Neural cell (in vitro differentiated cells): ENCODE results near the gene UBE2N. TPM values are rescaled to one million over a fixed set of nuclear protein-coding genes. Genes with fewer than 3 reads are reported as not detected.

ENCODE experiments used
- H2AFZ ChIP-seq: fragments of 200-600, 300-800 bp; sonication (generic), shearing (Covaris generic); 2 replicates; pipeline ENCODE4 v1.6.0; 2014; ENCODE audit warnings: low read depth, mild to moderate bottlenecking, antibody characterized with exemption, low read length, moderate library complexity
- H3F3A ChIP-seq: fragments of 200-600 bp; shearing (Covaris generic); 2 replicates; pipeline ENCODE4 v1.6.1; 2016; ENCODE audit warnings: mild to moderate bottlenecking, moderate library complexity, mixed read lengths, antibody characterized with exemption, low read length; ENCODE audit not compliant: insufficient read depth, poor library complexity, severe bottlenecking
- H3K27ac ChIP-seq: fragments of 200-600, 300-800 bp; sonication (generic), shearing (Covaris generic); 2 replicates; pipeline ENCODE4 v1.5.1; 2014; ENCODE audit warnings: mild to moderate bottlenecking, low read length, moderate library complexity
- H3K27me3 ChIP-seq: fragments of 300-800, 200-600 bp; sonication (generic), shearing (Covaris generic); 2 replicates; pipeline ENCODE4 v1.6.0; 2014; ENCODE audit warnings: mild to moderate bottlenecking, low read depth, low read length, moderate library complexity; ENCODE audit not compliant: insufficient read depth
- H3K36me3 ChIP-seq: fragments of 300-800, 200-600 bp; sonication (generic), shearing (Covaris generic); 2 replicates; pipeline ENCODE4 v1.5.1; 2014; ENCODE audit warnings: mild to moderate bottlenecking, antibody characterized with exemption, low read length, moderate library complexity; ENCODE audit not compliant: insufficient read depth
- H3K4me2 ChIP-seq: fragments of 300-800, 200-600 bp; sonication (generic), shearing (Covaris generic); 2 replicates; pipeline ENCODE4 v1.6.0; 2014; ENCODE audit warnings: mild to moderate bottlenecking, low read length
- H3K4me3 ChIP-seq: fragments of 300-800, 200-600 bp; sonication (generic), shearing (Covaris generic); 2 replicates; pipeline ENCODE4 v1.5.1; 2014; ENCODE audit warnings: mild to moderate bottlenecking, low read length, moderate library complexity
- H3K79me2 ChIP-seq: fragments of 200-600 bp; shearing (Covaris generic); replicated peaks from 2 replicates; pipeline ENCODE4 v1.6.0; 2014; ENCODE audit warnings: mild to moderate bottlenecking, low read length, moderate library complexity; ENCODE audit not compliant: insufficient read depth
- H3K9ac ChIP-seq: fragments of 300-800, 200-600 bp; sonication (generic), shearing (Covaris generic); 2 replicates; pipeline ENCODE4 v1.6.1; 2016; ENCODE audit warnings: mild to moderate bottlenecking, low read length, mixed read lengths
- H3K9me2 ChIP-seq: fragments of 200-600 bp; shearing (Covaris generic); 2 replicates; pipeline ENCODE4 v1.6.1; 2016; ENCODE audit warnings: mild to moderate bottlenecking, low read length, mixed read lengths; ENCODE audit not compliant: insufficient read depth
- H3K9me3 ChIP-seq: fragments of 200-600, 300-800 bp; sonication (generic), shearing (Covaris generic); 2 replicates; pipeline ENCODE4 v1.6.1; 2016; ENCODE audit warnings: mild to moderate bottlenecking, mixed run types, low read length, moderate library complexity, mixed read lengths
- H4K20me1 ChIP-seq: fragments of 200-600 bp; shearing (Covaris generic); 2 replicates; pipeline ENCODE4 v1.6.1; 2016; ENCODE audit warnings: mild to moderate bottlenecking, mixed run types; ENCODE audit not compliant: insufficient read depth
- CTCF ChIP-seq: fragments of 450-650 bp; IDR thresholded peaks from 2 replicates; pipeline ENCODE4 v1.5.1; 2014; ENCODE audit warnings: antibody characterized with exemption, mild to moderate bottlenecking, moderate library complexity; ENCODE audit not compliant: poor library complexity, severe bottlenecking
- EP300 ChIP-seq: fragments of 450-650 bp; conservative IDR thresholded peaks from 2 replicates; pipeline ENCODE4 v1.6.1; 2014; ENCODE audit warnings: antibody characterized with exemption, mild to moderate bottlenecking, moderate library complexity; ENCODE audit not compliant: poor library complexity, severe bottlenecking
- EZH2 ChIP-seq: fragments of 200-600, 300-800 bp; shearing (Covaris generic), sonication (generic); IDR thresholded peaks from 2 replicates; pipeline ENCODE4 v1.6.1; 2014; ENCODE audit warnings: antibody characterized with exemption, low read length, borderline replicate concordance, mild to moderate bottlenecking; ENCODE audit not compliant: insufficient read depth, poor library complexity, severe bottlenecking
- MXI1 ChIP-seq: fragments of 450-650 bp; conservative IDR thresholded peaks from 2 replicates; pipeline ENCODE4 v1.6.1; 2014; ENCODE audit warnings: antibody characterized with exemption, mild to moderate bottlenecking; ENCODE audit not compliant: poor library complexity, severe bottlenecking
- POLR2AphosphoS5 ChIP-seq: IDR thresholded peaks from 2 replicates; pipeline ENCODE4 v1.6.1; 2012
- RAD21 ChIP-seq: fragments of 450-650 bp; conservative IDR thresholded peaks from 2 replicates; pipeline ENCODE4 v1.6.1; 2014; ENCODE audit warnings: antibody characterized with exemption, mild to moderate bottlenecking, moderate library complexity
- REST ChIP-seq: IDR thresholded peaks from 2 replicates; pipeline ENCODE4 v1.6.1; 2012; ENCODE audit warnings: borderline replicate concordance
- SMC3 ChIP-seq: fragments of 450-650 bp; conservative IDR thresholded peaks from 2 replicates; pipeline ENCODE4 v1.6.1; 2014; ENCODE audit warnings: antibody characterized with exemption, mild to moderate bottlenecking, moderate library complexity; ENCODE audit not compliant: poor library complexity
- TAF1 ChIP-seq: IDR thresholded peaks from 2 replicates; pipeline ENCODE4 v1.6.1; 2012; ENCODE audit warnings: low read depth
- polyA plus RNA-seq: library from polyadenylated mRNA; depleted of rRNA; stranded (reverse); fragments of >200 nt; gene quantifications from 2 replicates; pipeline ENCODE4 v1.2.3, GENCODE V29; 2014

Gene UBE2N
- polyA plus RNA-seq, 1 donor from 2014 or later, result 172 TPM

- no peaks in the 10 kb centered on the region for H3K27me3 ChIP-seq
- no peak overlapping the region for H3K4me3 ChIP-seq
- H3K4me2 ChIP-seq, result no peak overlapping the region
- TF ChIP-seq SMC3 (no peak), EP300 (no peak), CTCF (no peak), TAF1 (no peak), REST (no peak), POLR2AphosphoS5 (no peak), RAD21 (no peak), MXI1 (no peak), EZH2 (no peak)
- H3K79me2 ChIP-seq, result no peaks in the 10 kb centered on the region
- no peak overlapping the region for H2AFZ ChIP-seq
- no peaks in the 10 kb centered on the region for H3K9me2 ChIP-seq
- no peaks in the 10 kb centered on the region for H3K9me3 ChIP-seq
- H3K27ac ChIP-seq, result no peak overlapping the region
- no peaks in the 10 kb centered on the region for H3K36me3 ChIP-seq
- no peaks in the 10 kb centered on the region for H3F3A ChIP-seq
- H4K20me1 ChIP-seq, result no peaks in the 10 kb centered on the region
- no peak overlapping the region for H3K9ac ChIP-seq
Measured at GRCh38 chr12:93460902-93461301, 19.2 kb upstream of the UBE2N start.

- no peak for TF ChIP-seq CTCF
- no peak for TF ChIP-seq SMC3
- TF ChIP-seq REST, result no peak
- H3K9ac ChIP-seq, result no peak overlapping the region
- H4K20me1 ChIP-seq, result no peaks in the 10 kb centered on the region
- no peak overlapping the region for H3K4me2 ChIP-seq
- H3K27ac ChIP-seq, result no peak overlapping the region
- no peaks in the 10 kb centered on the region for H3F3A ChIP-seq
- H3K9me3 ChIP-seq, result no peaks in the 10 kb centered on the region
- no peaks in the 10 kb centered on the region for H3K79me2 ChIP-seq
- H3K9me2 ChIP-seq, result no peaks in the 10 kb centered on the region
- H3K27me3 ChIP-seq, result no peaks in the 10 kb centered on the region
- no peaks in the 10 kb centered on the region for H3K36me3 ChIP-seq
- H3K4me3 ChIP-seq, result no peak overlapping the region
- H2AFZ ChIP-seq, result no peak overlapping the region
Measured at GRCh38 chr12:93460003-93460402, 18.3 kb upstream of the UBE2N start.
